GM12891 (cell line): Measurements from ENCODE around the gene COL25A1.

Experiments used
- PAX5 ChIP-seq: IDR thresholded peaks from 2 replicates; pipeline ENCODE4 v1.6.1; 2011; ENCODE audit warnings: low read length, moderate library complexity, mild to moderate bottlenecking; ENCODE audit not compliant: insufficient read depth, severe bottlenecking
- POLR2A ChIP-seq: IDR thresholded peaks from 2 replicates; pipeline ENCODE4 v1.6.1; 2011; ENCODE audit warnings: low read depth, low read length, control low read depth
- POLR2AphosphoS5 ChIP-seq: IDR thresholded peaks from 2 replicates; pipeline ENCODE4 v1.6.1; 2011; ENCODE audit warnings: low read depth, low read length, control low read depth
- POU2F2 ChIP-seq: IDR thresholded peaks from 2 replicates; pipeline ENCODE4 v1.6.1; 2011; ENCODE audit warnings: low read depth, mild to moderate bottlenecking, control low read depth, low read length, moderate library complexity
- SPI1 ChIP-seq: IDR thresholded peaks from 2 replicates; pipeline ENCODE4 v1.6.1; 2011; ENCODE audit warnings: low read depth, low read length, control low read depth
- TAF1 ChIP-seq: IDR thresholded peaks from 2 replicates; pipeline ENCODE4 v1.6.1; 2011; ENCODE audit warnings: low read depth, low read length, control low read depth

- TF ChIP-seq TAF1 (no peak), POLR2AphosphoS5 (no peak), POLR2A (no peak), SPI1 (no peak), POU2F2 (no peak), PAX5 (no peak)
Observed at GRCh38 chr4:109027016-109027500, 275.4 kb downstream of the COL25A1 start.
